Central memory CD8-positive, alpha-beta T cell (primary cell): ENCODE results near the gene OLA1.

ENCODE experiments used
- ATAC-seq: fragments of 150-1000 bp; cut with Tn5 transposase; replicated peaks from 2 replicates; pipeline ENCODE4 v1.10.0; 2022; ENCODE audit warnings: mild to moderate bottlenecking, moderate FRiP score, moderate number of reproducible peaks; ENCODE audit not compliant: poor library complexity, severe bottlenecking; ENCODE audit errors: extremely low read depth
- DNase-seq, 2 donors: peaks; one replicate each; pipeline ENCODE4 v3.0.0; 2021; ENCODE audit warnings: low spot score in 2 of 2
- H3K27ac Mint-ChIP-seq: one replicate; pipeline ENCODE4 v1.8.0; 2022; ENCODE audit warnings: low read depth, mild to moderate bottlenecking, moderate library complexity, mixed read lengths
- H3K27me3 Mint-ChIP-seq: one replicate; pipeline ENCODE4 v1.8.0; 2022; ENCODE audit warnings: mixed read lengths
- H3K36me3 Mint-ChIP-seq: one replicate; pipeline ENCODE4 v1.8.0; 2022; ENCODE audit warnings: mild to moderate bottlenecking, moderate library complexity, mixed read lengths; ENCODE audit not compliant: insufficient read depth
- H3K4me1 Mint-ChIP-seq: one replicate; pipeline ENCODE4 v1.8.0; 2022; ENCODE audit warnings: mixed read lengths
- H3K4me3 Mint-ChIP-seq: one replicate; pipeline ENCODE4 v1.8.0; 2022; ENCODE audit warnings: mild to moderate bottlenecking, moderate library complexity, mixed read lengths
- H3K9me3 Mint-ChIP-seq: one replicate; pipeline ENCODE4 v1.8.0; 2022; ENCODE audit warnings: mixed read lengths

OLA1 gene

DNA sequence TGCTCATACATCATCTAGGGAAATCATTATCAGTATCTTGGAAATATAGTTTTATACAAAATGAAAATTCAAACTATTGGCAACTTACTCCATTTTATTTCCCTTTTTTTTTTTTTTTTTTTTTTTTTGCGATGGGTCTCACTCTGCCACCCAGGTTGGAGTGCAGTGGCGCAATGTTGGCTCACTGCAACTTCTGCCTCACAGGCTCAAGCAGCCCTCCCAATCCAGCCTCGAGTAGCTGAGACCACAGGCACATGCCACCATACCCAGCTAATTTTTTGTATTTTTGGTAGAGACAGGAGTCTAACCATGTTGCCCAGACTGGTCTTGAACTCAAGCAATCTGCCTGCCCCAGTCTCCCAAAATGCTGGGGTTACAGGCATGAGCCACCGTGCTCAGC is 29.0 kb downstream of the OLA1 start:
- ATAC-seq (no peak), DNase-seq (no peak)
- H3K27ac Mint-ChIP-seq: no peak overlapping the region
- H3K36me3 Mint-ChIP-seq: peaks cover 4% of the 10 kb centered on the region
- no peaks in the 10 kb centered on the region for H3K9me3 Mint-ChIP-seq
- no peak overlapping the region for H3K4me3 Mint-ChIP-seq
- no peaks in the 10 kb centered on the region for H3K27me3 Mint-ChIP-seq
- H3K4me1 Mint-ChIP-seq: peaks cover 4% of the 10 kb centered on the region

DNA sequence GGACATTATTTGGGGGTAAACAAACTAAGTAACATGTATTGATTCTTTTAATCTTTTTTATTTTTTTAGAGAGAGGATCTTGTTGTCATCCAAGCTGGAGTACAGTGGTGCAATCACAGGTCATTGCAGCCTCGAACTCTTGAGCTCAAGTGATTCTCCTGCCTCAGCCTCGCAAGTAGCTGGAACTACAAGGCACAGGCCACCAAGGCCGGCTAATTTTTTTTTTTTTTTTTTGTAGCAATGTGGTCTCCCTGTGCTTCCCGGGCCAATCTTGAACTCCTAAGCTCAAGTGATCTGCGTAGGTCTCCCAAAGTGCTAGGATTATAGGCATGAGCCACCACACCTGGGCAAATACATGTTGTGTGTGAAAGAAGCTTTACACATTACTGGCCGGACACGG is 29.6 kb downstream of the OLA1 start:
- Mint-ChIP-seq H3K4me3 (no peak overlapping the region), H3K4me1 (peaks cover 4% of the 10 kb centered on the region), H3K27ac (no peak overlapping the region), H3K27me3 (no peaks in the 10 kb centered on the region), H3K9me3 (no peaks in the 10 kb centered on the region), H3K36me3 (peaks cover 4% of the 10 kb centered on the region)
- no peak for ATAC-seq
- no peak for DNase-seq

DNA sequence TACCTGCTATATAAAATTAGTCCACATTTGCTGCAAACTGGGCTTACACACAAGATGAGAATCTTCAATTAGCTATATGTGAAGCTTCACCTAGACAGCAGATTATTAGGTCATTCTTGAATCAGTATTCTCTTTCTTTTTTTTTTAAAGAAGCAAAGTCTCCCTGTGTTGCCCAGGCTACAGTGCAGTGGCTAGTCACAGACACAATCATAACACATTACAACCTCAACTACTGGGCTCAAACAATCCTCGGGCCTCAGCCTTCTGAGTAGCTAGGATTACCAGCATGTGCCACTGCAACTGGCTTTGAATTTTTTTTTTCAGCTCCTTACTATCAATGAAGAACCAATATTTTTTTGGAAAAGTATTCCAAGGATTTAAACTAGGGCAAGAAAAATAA is 30.5 kb downstream of the OLA1 start:
- H3K9me3 Mint-ChIP-seq: no peaks in the 10 kb centered on the region
- H3K4me1 Mint-ChIP-seq: peaks cover 4% of the 10 kb centered on the region
- no peak overlapping the region for H3K27ac Mint-ChIP-seq

DNA sequence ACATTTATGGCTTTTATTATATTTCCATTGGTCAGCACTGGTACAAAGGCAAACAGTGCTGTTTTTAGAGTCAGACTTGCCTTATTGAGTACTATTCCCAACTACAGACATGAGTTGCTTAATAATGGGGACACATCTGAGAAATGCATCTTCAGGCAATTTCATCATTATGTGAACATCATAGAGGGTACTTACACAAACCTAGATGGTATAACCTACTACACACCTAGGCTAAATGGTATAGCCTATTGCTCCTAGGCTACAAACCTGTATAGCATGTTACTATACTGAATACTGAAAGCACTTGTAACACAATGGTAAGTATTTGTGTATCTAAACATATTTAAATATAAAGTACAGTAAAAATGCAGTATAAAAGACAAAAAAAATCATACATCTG is 36.4 kb downstream of the OLA1 start:
- DNase-seq: no peak
- Mint-ChIP-seq H3K27ac (no peak overlapping the region), H3K4me1 (peaks cover 3% of the 10 kb centered on the region), H3K36me3 (peaks cover 4% of the 10 kb centered on the region), H3K27me3 (no peaks in the 10 kb centered on the region), H3K9me3 (no peaks in the 10 kb centered on the region), H3K4me3 (no peak overlapping the region)
- no peak for ATAC-seq

More for the DNA sequence above, 30.5 kb downstream of the OLA1 start:
- Mint-ChIP-seq H3K27me3 (no peaks in the 10 kb centered on the region), H3K36me3 (peaks cover 4% of the 10 kb centered on the region), H3K4me3 (no peak overlapping the region)
- ATAC-seq (no peak), DNase-seq (no peak)

DNA sequence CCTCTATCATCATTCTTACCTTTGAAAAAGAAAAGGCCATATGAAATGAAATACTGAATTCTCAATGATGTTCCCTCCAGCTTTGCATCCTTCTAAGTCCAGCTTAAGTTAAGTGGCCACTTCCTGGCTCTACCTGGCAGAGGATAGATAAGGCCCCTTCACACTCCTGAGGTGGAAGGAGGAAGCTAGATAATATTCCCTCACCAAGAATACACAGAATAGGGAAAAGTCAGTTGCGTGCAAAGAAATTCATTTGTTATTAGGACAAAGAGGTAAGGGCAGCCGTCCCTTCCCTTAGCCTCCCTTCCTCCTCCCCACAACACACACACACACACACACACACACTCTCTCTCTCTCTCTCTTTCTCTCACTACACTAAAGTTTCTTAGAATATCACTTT is 37.5 kb downstream of the OLA1 start:
- Mint-ChIP-seq H3K4me1 (peaks cover 11% of the 10 kb centered on the region), H3K27me3 (no peaks in the 10 kb centered on the region), H3K9me3 (no peaks in the 10 kb centered on the region), H3K27ac (no peak overlapping the region), H3K4me3 (no peak overlapping the region), H3K36me3 (peaks cover 4% of the 10 kb centered on the region)
- DNase-seq (no peak), ATAC-seq (no peak)

DNA sequence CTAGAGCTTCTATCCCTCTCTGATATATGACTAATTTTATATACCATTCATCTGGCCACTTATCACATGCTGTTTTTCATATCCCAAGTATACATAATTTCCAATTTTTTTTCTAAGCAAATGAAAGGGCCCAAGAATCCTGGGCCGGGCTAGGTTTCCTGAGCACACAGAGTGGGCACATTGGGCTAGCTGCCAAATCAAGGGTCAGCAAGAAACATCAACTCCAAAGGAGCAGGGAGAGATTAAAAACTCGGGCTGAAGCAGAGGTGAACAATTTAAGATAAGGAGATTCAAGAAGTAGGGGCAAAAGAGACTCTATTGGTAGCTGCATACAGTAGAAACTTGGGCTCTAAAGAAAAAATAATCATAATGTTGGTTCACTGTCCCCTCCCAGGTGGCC is 39.0 kb downstream of the OLA1 start:
- no peak for ATAC-seq
- Mint-ChIP-seq H3K4me3 (no peak overlapping the region), H3K36me3 (peaks cover 2% of the 10 kb centered on the region), H3K4me1 (peaks cover 11% of the 10 kb centered on the region), H3K27ac (no peak overlapping the region), H3K27me3 (no peaks in the 10 kb centered on the region), H3K9me3 (no peaks in the 10 kb centered on the region)
- DNase-seq: no peak

DNA sequence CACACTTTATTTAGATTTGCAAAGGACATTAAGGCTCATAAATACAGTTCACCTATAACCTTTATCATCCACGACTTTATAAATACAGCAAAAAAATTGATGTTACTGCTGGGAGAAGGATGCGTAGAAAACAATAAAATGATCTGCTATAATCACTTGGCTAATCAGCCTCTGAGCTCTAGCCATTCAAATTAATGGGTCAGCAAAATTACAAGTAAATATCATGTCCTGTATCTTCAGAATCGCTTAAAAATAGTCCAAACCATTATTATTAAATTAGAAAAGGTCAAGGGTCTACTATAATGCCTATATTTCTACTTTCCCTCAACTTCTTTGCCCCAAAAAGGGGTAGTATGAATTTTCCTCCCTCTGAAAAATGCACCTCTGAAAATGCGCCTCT is 40.3 kb downstream of the OLA1 start:
- DNase-seq: no peak
- Mint-ChIP-seq H3K36me3 (peaks cover 2% of the 10 kb centered on the region), H3K27me3 (no peaks in the 10 kb centered on the region)

DNA sequence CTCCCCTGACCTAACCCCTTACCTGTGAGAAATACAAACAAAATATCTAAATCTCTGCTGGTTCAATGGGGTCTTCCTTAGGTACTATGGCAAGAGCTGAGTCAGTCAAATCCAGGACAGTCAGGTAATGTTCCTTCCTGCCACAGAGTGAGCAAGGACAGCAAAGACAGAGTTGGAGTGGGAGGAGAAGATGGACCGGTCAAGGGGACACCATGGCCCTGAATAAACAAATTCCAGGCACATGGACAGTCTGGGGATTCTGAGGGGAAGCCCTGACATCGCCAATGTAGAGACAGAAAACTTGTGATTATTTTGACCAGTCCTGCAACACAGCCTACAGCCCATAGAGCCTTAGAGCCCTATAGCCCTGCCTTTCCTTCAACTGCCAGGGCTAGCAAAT is 42.8 kb downstream of the OLA1 start:
- DNase-seq (no peak), ATAC-seq (no peak)
- peaks cover 2% of the 10 kb centered on the region for H3K36me3 Mint-ChIP-seq
- no peaks in the 10 kb centered on the region for H3K9me3 Mint-ChIP-seq
- H3K27ac Mint-ChIP-seq: no peak overlapping the region
- no peak overlapping the region for H3K4me3 Mint-ChIP-seq
- peaks cover 11% of the 10 kb centered on the region for H3K4me1 Mint-ChIP-seq
- no peaks in the 10 kb centered on the region for H3K27me3 Mint-ChIP-seq

More for the DNA sequence above, 40.3 kb downstream of the OLA1 start:
- Mint-ChIP-seq H3K9me3 (no peaks in the 10 kb centered on the region), H3K4me1 (peaks cover 11% of the 10 kb centered on the region), H3K27ac (no peak overlapping the region), H3K4me3 (no peak overlapping the region)
- no peak for ATAC-seq

DNA sequence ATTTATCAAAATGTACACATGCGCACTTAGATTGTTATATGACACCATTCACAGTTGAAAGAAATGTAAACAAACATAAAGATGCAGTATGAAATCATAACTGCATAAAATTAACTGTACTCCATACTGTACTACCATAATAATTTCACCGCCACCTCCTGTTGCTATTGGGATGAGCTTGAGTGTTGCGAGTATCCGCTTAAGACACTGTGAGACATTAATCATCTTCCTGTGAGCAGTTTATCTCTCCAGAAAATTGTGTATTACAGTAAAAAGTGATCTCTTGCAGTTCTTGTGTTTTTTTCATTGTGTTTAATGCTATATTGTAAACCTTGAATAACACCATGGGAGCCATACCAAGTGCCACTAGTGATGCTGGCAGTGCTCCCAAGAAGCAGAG is 46.1 kb downstream of the OLA1 start:
- Mint-ChIP-seq H3K36me3 (peaks cover 2% of the 10 kb centered on the region), H3K27ac (no peak overlapping the region), H3K4me1 (peaks cover 11% of the 10 kb centered on the region), H3K4me3 (no peak overlapping the region), H3K27me3 (no peaks in the 10 kb centered on the region), H3K9me3 (no peaks in the 10 kb centered on the region)
- DNase-seq (no peak), ATAC-seq (no peak)

DNA sequence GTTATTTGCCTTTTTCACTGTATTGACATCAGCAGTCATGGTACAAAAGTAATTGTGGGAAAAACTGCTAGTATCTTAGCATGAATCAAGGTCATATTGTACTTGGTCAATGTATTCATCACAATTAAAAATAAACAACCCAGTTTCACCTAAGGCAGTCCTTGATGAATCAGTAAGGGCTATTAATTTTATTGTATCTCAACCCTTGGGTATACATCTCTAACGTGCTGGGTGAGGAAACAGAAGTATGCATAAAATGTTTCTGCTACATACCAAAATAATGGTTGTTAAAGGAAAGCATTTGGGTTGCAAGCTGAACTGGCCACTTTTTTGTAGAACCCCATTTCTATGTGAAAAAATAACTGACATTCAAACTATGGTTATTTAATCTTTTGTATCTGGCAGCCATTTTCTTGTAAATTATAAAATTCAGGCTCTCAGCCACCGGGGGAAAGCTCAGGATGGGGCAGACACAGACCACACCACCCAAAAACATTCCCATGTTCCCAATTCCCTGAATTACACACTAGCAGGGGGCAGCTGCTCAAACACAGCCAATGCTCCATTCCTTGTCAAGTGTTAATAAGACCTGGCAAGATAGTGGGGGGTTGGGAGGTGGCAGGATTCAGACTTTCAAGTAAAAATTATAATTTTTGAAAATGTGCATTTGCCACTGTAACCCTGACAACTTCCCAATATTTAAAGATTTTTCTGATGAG is 49.3 kb downstream of the OLA1 start:
- H3K27ac Mint-ChIP-seq: no peak overlapping the region
- ATAC-seq: no peak
- no peak for DNase-seq

DNA sequence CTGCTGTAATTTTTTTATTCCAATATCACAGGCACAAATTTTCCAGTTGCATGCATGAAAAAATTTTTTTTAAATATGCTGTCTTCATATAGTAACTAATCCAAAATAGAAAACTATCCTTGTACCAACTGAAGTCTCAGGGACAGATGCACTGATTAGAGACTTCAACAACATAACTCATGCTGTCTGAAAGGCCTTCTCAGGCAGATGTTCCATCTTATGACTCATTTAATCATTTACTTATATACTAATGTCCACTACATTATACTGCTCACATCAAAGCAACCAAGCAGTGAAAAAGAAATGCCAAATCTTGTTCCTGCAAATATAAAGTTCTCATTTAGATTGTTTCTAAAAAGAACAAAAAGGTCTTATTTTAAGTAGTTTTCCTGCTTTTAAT is 53.1 kb downstream of the OLA1 start:
- no peak overlapping the region for H3K27ac Mint-ChIP-seq
- H3K4me1 Mint-ChIP-seq: peaks cover 6% of the 10 kb centered on the region
- H3K9me3 Mint-ChIP-seq: no peaks in the 10 kb centered on the region
- ATAC-seq (no peak), DNase-seq (no peak)
- no peak overlapping the region for H3K4me3 Mint-ChIP-seq
- no peaks in the 10 kb centered on the region for H3K36me3 Mint-ChIP-seq
- H3K27me3 Mint-ChIP-seq: no peaks in the 10 kb centered on the region

More for the DNA sequence above, 49.3 kb downstream of the OLA1 start:
- no peaks in the 10 kb centered on the region for H3K36me3 Mint-ChIP-seq
- H3K4me1 Mint-ChIP-seq: no peaks in the 10 kb centered on the region
- H3K9me3 Mint-ChIP-seq: no peaks in the 10 kb centered on the region
- no peaks in the 10 kb centered on the region for H3K27me3 Mint-ChIP-seq
- H3K4me3 Mint-ChIP-seq: no peak overlapping the region

DNA sequence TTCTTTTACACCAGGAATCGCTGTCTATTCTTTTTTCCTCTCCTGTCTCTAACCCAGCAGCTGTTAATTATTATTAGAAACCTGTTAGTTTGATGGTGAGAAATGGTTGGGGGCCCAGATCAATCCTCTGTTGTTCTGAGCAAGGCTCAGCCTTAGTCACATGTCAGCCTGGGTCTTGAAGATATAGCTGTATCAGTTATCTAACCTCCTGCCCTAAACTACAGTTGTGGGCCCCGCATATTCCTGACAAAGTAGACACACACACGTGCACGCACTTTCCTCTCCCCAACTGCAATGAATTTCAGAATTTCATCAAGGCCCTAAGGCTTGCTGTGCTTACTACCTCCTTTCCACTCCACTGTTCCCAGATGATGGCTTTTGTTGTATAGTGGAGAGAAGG is 54.6 kb downstream of the OLA1 start:
- ATAC-seq: no peak
- Mint-ChIP-seq H3K27me3 (no peaks in the 10 kb centered on the region), H3K27ac (no peak overlapping the region), H3K4me1 (peaks cover 14% of the 10 kb centered on the region), H3K36me3 (no peaks in the 10 kb centered on the region), H3K4me3 (no peak overlapping the region), H3K9me3 (no peaks in the 10 kb centered on the region)
- no peak for DNase-seq

DNA sequence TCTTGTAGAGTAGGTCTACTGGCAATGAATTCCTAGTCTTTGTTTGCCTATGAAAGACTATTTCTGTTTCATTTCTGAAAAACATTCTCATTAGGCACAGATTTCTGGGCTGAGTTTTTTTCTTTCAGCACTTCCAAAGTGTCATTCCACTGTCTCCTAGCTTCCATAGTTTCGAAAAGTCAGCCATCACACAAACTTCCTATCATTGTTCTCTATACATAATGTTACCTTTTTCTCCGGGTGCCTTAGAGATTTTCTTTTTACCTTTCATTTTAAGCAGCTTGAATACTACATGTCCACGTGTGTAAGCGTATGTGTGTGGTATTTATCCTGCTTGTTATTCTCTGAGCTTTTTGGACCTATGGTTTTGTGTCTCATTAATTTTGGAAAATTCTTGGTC is 55.7 kb downstream of the OLA1 start:
- H3K4me1 Mint-ChIP-seq: peaks cover 17% of the 10 kb centered on the region
- H3K36me3 Mint-ChIP-seq: no peaks in the 10 kb centered on the region
- H3K9me3 Mint-ChIP-seq: no peaks in the 10 kb centered on the region
- no peak for DNase-seq
- no peak overlapping the region for H3K27ac Mint-ChIP-seq
- no peaks in the 10 kb centered on the region for H3K27me3 Mint-ChIP-seq
- no peak overlapping the region for H3K4me3 Mint-ChIP-seq
- no peak for ATAC-seq
